Small intestine (tissue), 7 donors: ENCODE measurements around the gene HAUS1. TPM values are rescaled to one million over a fixed set of nuclear protein-coding genes. Genes with fewer than 3 reads are reported as not detected.
A peak's percentile ranks its signal among the peaks of the same experiment; 100 is the strongest.
"Not testable (repeated sequence)": the region's sequence is repeated elsewhere in the genome, so short reads cannot be mapped to it uniquely, and the experiment has no call there.

ENCODE experiments used
- DNase-seq, 2 donors: peaks; one replicate each; pipeline versions ENCODE4 v3.0.0 to v3.0.0-alpha.2; 2013
- FAIRE-seq: peaks from 2 replicates; lab custom pipeline; 2012; peaks lifted over from hg19 to GRCh38; lab: Jason Lieb, UNC
- H3K27ac ChIP-seq, 3 donors: one replicate each; pipeline ENCODE4 v1.5.1; 2013; ENCODE audit warnings: low read length in 2 of 3, mild to moderate bottlenecking in 2 of 3, control low read depth in 1 of 3, inconsistent platforms in 1 of 3, low read depth in 1 of 3, moderate library complexity in 1 of 3
- H3K27me3 ChIP-seq, 3 donors: one replicate each; pipeline ENCODE4 v1.6.1; 2013; ENCODE audit warnings: low read length in 3 of 3, inconsistent platforms in 1 of 3; ENCODE audit not compliant: control insufficient read depth in 3 of 3, insufficient read depth in 3 of 3
- H3K36me3 ChIP-seq, 3 donors: one replicate each; pipeline ENCODE4 v1.6.1; 2013; ENCODE audit warnings: low read length in 3 of 3, inconsistent platforms in 1 of 3, low read depth in 1 of 3, mild to moderate bottlenecking in 1 of 3, moderate library complexity in 1 of 3; ENCODE audit not compliant: control insufficient read depth in 3 of 3, insufficient read depth in 2 of 3
- H3K4me1 ChIP-seq, 3 donors: one replicate each; pipeline ENCODE4 v1.6.1; 2013; ENCODE audit warnings: low read length in 2 of 3, inconsistent platforms in 1 of 3, low read depth in 1 of 3, mild to moderate bottlenecking in 1 of 3, moderate library complexity in 1 of 3; ENCODE audit not compliant: control insufficient read depth in 3 of 3, insufficient read depth in 2 of 3
- H3K4me3 ChIP-seq, 3 donors: one replicate each; pipeline ENCODE4 v1.5.1; 2013; ENCODE audit warnings: low read length in 3 of 3, control low read depth in 1 of 3, inconsistent platforms in 1 of 3, low read depth in 1 of 3, mild to moderate bottlenecking in 1 of 3, moderate library complexity in 1 of 3
- H3K9me3 ChIP-seq, 2 donors: one replicate each; pipeline ENCODE4 v1.6.1; 2013; ENCODE audit warnings: low read depth in 1 of 2, low read length in 1 of 2; ENCODE audit not compliant: control insufficient read depth in 2 of 2, insufficient read depth in 1 of 2
- WGBS, 3 donors: extraction: QIAGEN DNeasy Blood & Tissue Kit; methylation state at CpG; one replicate each; pipeline ENCODE4 v1.1.7; 2013; 5-methylcytosine and 5-hydroxymethylcytosine counted together
- polyA plus RNA-seq, 4 donors: library from polyadenylated mRNA; stranded (reverse) in 3 of 4; unstranded in 1 of 4; fragments of 200-250 nt in 3 of 4; fragments of 120-200 nt in 1 of 4; gene quantifications; one replicate each; pipeline versions ENCODE4 v1.2.1 to v1.2.3, GENCODE V29; 2013
- donor health status: healthy with polysubstance abuse.
- donor health status: control.
- donor health status: control.
- donor health status: Bipolar disorder and iron deficiency.
- donor health status: healthy.

The HAUS1 gene
- polyA plus RNA-seq, 4 donors: 15.7 to 32.7 (median 24.2) TPM

DNA sequence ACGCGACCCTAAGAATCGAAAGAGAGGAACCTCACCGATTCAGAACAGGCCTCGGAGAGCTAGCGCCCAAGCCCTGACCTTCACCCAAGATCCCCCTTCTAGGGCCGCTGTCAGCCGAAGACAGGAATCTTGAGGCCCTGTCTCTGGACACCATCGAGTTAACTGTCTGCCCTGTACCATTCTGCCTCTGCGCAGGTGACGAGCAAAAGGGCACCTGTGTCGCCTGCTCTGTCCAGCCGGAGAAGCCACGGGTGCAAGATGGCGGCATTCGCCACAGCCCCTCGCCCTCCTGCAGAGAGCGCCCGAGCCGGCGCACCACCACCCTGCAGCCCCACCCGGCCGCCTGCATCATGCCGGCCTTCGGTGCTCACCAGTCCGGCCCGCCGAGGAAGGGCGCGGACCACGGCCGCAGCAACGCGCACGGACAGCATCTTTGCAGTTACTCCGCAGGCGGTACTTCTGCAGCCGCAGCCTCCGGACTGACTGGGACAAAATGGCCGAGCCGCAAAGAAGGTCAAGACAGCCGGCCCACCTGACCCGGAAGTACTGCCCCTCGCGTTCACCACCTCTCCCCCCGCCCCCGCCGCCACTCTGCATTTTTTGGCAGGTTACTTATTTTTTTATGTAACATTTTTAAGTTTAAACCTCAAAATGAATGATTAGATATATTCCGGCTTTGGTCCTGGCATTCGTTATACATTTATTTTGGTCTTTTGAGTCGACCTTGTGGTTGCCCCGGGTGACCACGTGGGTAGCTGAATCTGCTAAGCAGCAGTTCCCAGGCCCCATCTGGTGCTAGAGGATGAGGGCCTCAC is 6.2 kb upstream of the HAUS1 start, which contains the start of gene ATP5F1A:
TSS of gene ATP5F1A (minus strand) at position 496 of the 815 bp plus-strand sequence. CDS start at position 431, 65 bp downstream.
- Histone ChIP-seq H3K9me3 (no peaks in the 10 kb centered on the region), H3K4me1 (peaks cover 0 to 6% (median 6%) of the 10 kb centered on the region in 3 donors), H3K27me3 (no peaks in the 10 kb centered on the region), H3K36me3 (peaks cover 0 to 25% (median 0%) of the 10 kb centered on the region in 3 donors), H3K4me3 (peak within 1 kb of the TSS; percentile 91 to 96 (median 93)), H3K27ac (peak within 1 kb of the TSS; percentile 86 to 98 (median 95))
- peak; percentile 88 to 95 for DNase-seq
- no peak for FAIRE-seq
- 0% methylated on average over 44 to 53 of the region's 53 CpGs for WGBS, 3 donors

GRCh38 chr18:46098616-46098933 is 5.6 kb upstream of the HAUS1 start:
- Histone ChIP-seq H3K36me3 (peaks cover 0 to 19% (median 0%) of the 10 kb centered on the region in 3 donors), H3K4me1 (peaks cover 0 to 6% (median 6%) of the 10 kb centered on the region in 3 donors), H3K27me3 (no peaks in the 10 kb centered on the region), H3K4me3 (peak overlapping the region in 2 of 3 donors; percentile 93 to 96), H3K27ac (peak overlapping the region in 2 of 3 donors; percentile 78 to 95), H3K9me3 (no peaks in the 10 kb centered on the region)
- WGBS, 3 donors: 24 to 29% (median 28%) methylated on average over 16 of the region's 16 CpGs
- DNase-seq (no peak), FAIRE-seq (no peak)

DNA sequence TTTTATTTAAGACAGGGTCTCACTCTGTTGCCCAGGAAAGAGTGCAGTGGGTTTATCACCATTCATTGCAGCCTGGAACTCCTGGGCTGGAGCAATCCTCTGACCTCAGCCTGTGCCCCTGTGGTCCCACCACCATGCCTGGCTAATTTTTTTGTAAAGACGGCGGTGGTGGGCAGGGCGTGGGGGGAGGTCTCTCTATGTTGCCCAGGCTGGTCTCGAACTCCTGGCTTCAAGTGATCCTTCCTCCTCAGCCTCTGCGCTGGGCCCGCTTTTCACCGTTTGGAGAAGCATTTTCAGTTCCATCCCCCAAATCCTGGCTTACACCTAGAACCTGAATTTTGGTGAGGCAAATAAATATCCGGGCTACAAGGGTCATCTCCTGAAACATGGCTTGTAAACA is 4.7 kb upstream of the HAUS1 start:
- peaks cover 0 to 10% (median 0%) of the 10 kb centered on the region in 3 donors for H3K36me3 ChIP-seq
- WGBS, 3 donors: 98 to 99% (median 98%) methylated on average over 8 of the region's 8 CpGs
- H3K4me3 ChIP-seq: no peak overlapping the region
- no peak overlapping the region for H3K27ac ChIP-seq
- FAIRE-seq: no peak
- peaks cover 0 to 6% (median 6%) of the 10 kb centered on the region in 3 donors for H3K4me1 ChIP-seq
- H3K27me3 ChIP-seq: no peaks in the 10 kb centered on the region
- H3K9me3 ChIP-seq: no peaks in the 10 kb centered on the region
- no peak for DNase-seq

GRCh38 chr18:46109386-46109785 is 5.2 kb downstream of the HAUS1 start:
- Histone ChIP-seq H3K4me3 (no peak overlapping the region), H3K36me3 (peaks cover 0 to 16% (median 3%) of the 10 kb centered on the region in 3 donors), H3K9me3 (peaks cover 0 to 4% of the 10 kb centered on the region in 2 donors), H3K27ac (no peak overlapping the region), H3K4me1 (no peaks in the 10 kb centered on the region), H3K27me3 (no peaks in the 10 kb centered on the region)
- FAIRE-seq: no peak
- WGBS, 3 donors: 89 to 97% (median 93%) methylated on average over 5 of the region's 5 CpGs
- DNase-seq: no peak

DNA sequence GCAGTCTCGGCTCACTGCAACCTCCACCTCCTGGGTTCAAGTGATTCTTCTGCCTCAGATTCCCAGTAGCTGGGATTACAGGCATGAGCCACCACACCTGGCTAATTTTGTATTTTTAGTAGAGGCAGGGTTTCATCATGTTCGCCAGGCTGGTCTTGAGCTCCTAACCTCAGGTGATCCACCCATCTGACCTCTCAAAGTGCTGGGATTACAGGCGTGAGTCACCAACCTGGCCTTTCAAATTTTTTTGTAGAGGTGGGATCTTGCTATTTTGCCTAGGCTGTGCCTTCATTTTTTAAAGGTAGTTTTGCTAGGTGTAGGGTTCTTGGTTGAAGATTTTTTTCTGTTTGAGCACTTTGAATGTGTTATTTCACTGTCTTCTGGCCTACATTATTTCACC is 6.2 kb downstream of the HAUS1 start:
- 95 to 96% (median 96%) methylated on average over 3 of the region's 3 CpGs for WGBS, 3 donors
- Histone ChIP-seq H3K27ac (no peak overlapping the region), H3K36me3 (peaks cover 0 to 20% (median 3%) of the 10 kb centered on the region in 3 donors), H3K9me3 (peaks cover 0 to 4% of the 10 kb centered on the region in 2 donors), H3K4me1 (no peaks in the 10 kb centered on the region), H3K4me3 (no peak overlapping the region), H3K27me3 (no peaks in the 10 kb centered on the region)
- no peak for FAIRE-seq
- DNase-seq: no peak

GRCh38 chr18:46113751-46114150 is 9.6 kb downstream of the HAUS1 start:
- Histone ChIP-seq H3K4me3 (no peak overlapping the region), H3K27me3 (no peaks in the 10 kb centered on the region), H3K36me3 (peaks cover 0 to 23% (median 2%) of the 10 kb centered on the region in 3 donors), H3K4me1 (no peaks in the 10 kb centered on the region), H3K27ac (no peak overlapping the region), H3K9me3 (peaks cover 0 to 4% of the 10 kb centered on the region in 2 donors)
- FAIRE-seq: no peak
- 91 to 100% (median 96%) methylated on average over 1 of the region's 1 CpG for WGBS, 3 donors
- DNase-seq: no peak

GRCh38 chr18:46126625-46127024 is 22.4 kb downstream of the HAUS1 start:
- DNase-seq, H3K4me1 ChIP-seq, H3K9me3 ChIP-seq, FAIRE-seq, H3K4me3 ChIP-seq, H3K27me3 ChIP-seq, H3K27ac ChIP-seq: not testable (repeated sequence)
- 99 to 100% (median 100%) methylated on average over 4 of the region's 4 CpGs for WGBS, 3 donors
- H3K36me3 ChIP-seq: peaks cover 2 to 37% (median 4%) of the 10 kb centered on the region in 3 donors

DNA sequence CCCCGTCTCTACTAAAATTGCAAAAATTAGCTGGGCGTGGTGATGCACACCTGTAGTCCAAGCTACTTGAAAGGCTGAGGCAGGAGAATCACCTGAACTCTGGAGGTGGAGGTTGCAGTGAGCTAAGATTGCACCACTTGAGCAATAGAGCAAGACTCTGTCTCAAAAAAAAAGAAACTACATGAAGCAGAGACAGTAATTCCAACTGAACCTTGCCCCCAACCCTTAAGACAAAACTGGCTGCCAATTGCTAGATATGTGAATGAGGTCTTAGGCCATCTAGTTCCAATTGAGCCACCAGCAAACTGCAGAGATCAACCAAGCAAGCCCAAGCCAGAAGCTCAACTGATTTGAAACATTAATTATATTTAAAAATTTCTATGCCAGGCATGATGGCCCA is 25.9 kb downstream of the HAUS1 start:
- H3K4me3 ChIP-seq: no peak overlapping the region
- peaks cover 0 to 21% (median 4%) of the 10 kb centered on the region in 3 donors for H3K36me3 ChIP-seq
- WGBS, 3 donors: 74 to 89% (median 77%) methylated on average over 2 of the region's 2 CpGs
- H3K27ac ChIP-seq: no peak overlapping the region
- no peaks in the 10 kb centered on the region for H3K9me3 ChIP-seq
- peak; percentile 8 to 79 for DNase-seq
- no peaks in the 10 kb centered on the region for H3K27me3 ChIP-seq
- FAIRE-seq: no peak
- H3K4me1 ChIP-seq: no peaks in the 10 kb centered on the region
